ENCODE data around the gene TCTN3.
"Not testable (repeated sequence)": the region's sequence is repeated elsewhere in the genome, so short reads cannot be mapped to it uniquely, and the experiment has no call there.

TCTN3 gene

GRCh38 chr10:95693668-95694534 is at the start of gene TCTN3:
TSS of gene TCTN3 (minus strand) at chr10:95693927. CDS start at chr10:95693899, 28 bp downstream.
- peak; percentile 95 for DNase-seq

GRCh38 chr10:95742962-95743535 is 49.3 kb upstream of the TCTN3 start:
- no peak for DNase-seq

GRCh38 chr10:95742485-95742884 is 48.8 kb upstream of the TCTN3 start:
- DNase-seq = no peak

- peak; percentile 56 for DNase-seq
Observed at GRCh38 chr10:95741807-95742467, 48.2 kb upstream of the TCTN3 start.

- no peak for DNase-seq
Observed at GRCh38 chr10:95739056-95739455, 45.3 kb upstream of the TCTN3 start.

GRCh38 chr10:95732907-95733306 is 39.2 kb upstream of the TCTN3 start:
- DNase-seq = not testable (repeated sequence)

GRCh38 chr10:95730233-95730632 is 36.5 kb upstream of the TCTN3 start:
- no peak for DNase-seq

- DNase-seq = peak; percentile 8
Observed at GRCh38 chr10:95729323-95730055, 35.8 kb upstream of the TCTN3 start.

- no peak for DNase-seq
Observed at GRCh38 chr10:95728526-95728925, 34.8 kb upstream of the TCTN3 start.

- DNase-seq = not testable (repeated sequence)
Observed at GRCh38 chr10:95722496-95722895, 28.8 kb upstream of the TCTN3 start.

- DNase-seq = not testable (repeated sequence)
Observed at GRCh38 chr10:95720745-95721144, 27.0 kb upstream of the TCTN3 start.

- DNase-seq = no peak
Observed at GRCh38 chr10:95716866-95717265, 23.1 kb upstream of the TCTN3 start.

GRCh38 chr10:95716466-95716865 is 22.7 kb upstream of the TCTN3 start:
- no peak for DNase-seq

GRCh38 chr10:95711492-95711891 is 17.8 kb upstream of the TCTN3 start:
- no peak for DNase-seq

GRCh38 chr10:95706990-95707389 is 13.3 kb upstream of the TCTN3 start:
- DNase-seq = no peak

GRCh38 chr10:95706573-95706972 is 12.8 kb upstream of the TCTN3 start:
- DNase-seq = no peak

- no peak for DNase-seq
Observed at GRCh38 chr10:95698415-95698814, 4.7 kb upstream of the TCTN3 start.

- DNase-seq = no peak
Observed at GRCh38 chr10:95697429-95697828, 3.7 kb upstream of the TCTN3 start.

- no peak for DNase-seq
Observed at GRCh38 chr10:95694665-95695064, 938 bp upstream of the TCTN3 start.

GRCh38 chr10:95693071-95693667 is 558 bp downstream of the TCTN3 start:
- DNase-seq = no peak

- no peak for DNase-seq
Observed at GRCh38 chr10:95691281-95691680, 2.4 kb downstream of the TCTN3 start.

- no peak for DNase-seq
Observed at GRCh38 chr10:95688648-95689047, 5.1 kb downstream of the TCTN3 start.

GRCh38 chr10:95683966-95684365 is 9.8 kb downstream of the TCTN3 start:
- no peak for DNase-seq
